Glomerular visceral epithelial cell (primary cell): ENCODE data around the gene GEN1.

ENCODE experiments used
- DNase-seq: peaks from one replicate; pipeline ENCODE4 v3.0.0-alpha.2; 2016; ENCODE audit errors: extremely low spot score

Gene GEN1

GRCh38 chr2:17754773-17755425 lies 961 bp downstream of the GEN1 start:
- DNase-seq = peak; percentile 4

- DNase-seq = peak; percentile 38
Measured at GRCh38 chr2:17756668-17757067, 2.7 kb downstream of the GEN1 start.

GRCh38 chr2:17757321-17757720 lies 3.4 kb downstream of the GEN1 start:
- DNase-seq = peak; percentile 62

GRCh38 chr2:17758118-17758517 lies 4.2 kb downstream of the GEN1 start:
- DNase-seq = no peak

GRCh38 chr2:17759805-17760204 lies 5.9 kb downstream of the GEN1 start:
- no peak for DNase-seq

GRCh38 chr2:17762451-17762850 lies 8.5 kb downstream of the GEN1 start:
- no peak for DNase-seq

- DNase-seq = no peak
Measured at GRCh38 chr2:17763641-17764333, 9.8 kb downstream of the GEN1 start.

- peak; percentile 26 for DNase-seq
Measured at GRCh38 chr2:17765398-17765797, 11.5 kb downstream of the GEN1 start.

- DNase-seq = no peak
Measured at GRCh38 chr2:17768894-17769293, 15.0 kb downstream of the GEN1 start.

- DNase-seq = no peak
Measured at GRCh38 chr2:17771956-17772355, 18.0 kb downstream of the GEN1 start.

- DNase-seq = no peak
Measured at GRCh38 chr2:17772532-17772931, 18.6 kb downstream of the GEN1 start.

- DNase-seq = peak; percentile 69
Measured at GRCh38 chr2:17780546-17780945, 26.6 kb downstream of the GEN1 start.

- DNase-seq = no peak
Measured at GRCh38 chr2:17781482-17781881, 27.5 kb downstream of the GEN1 start.

- DNase-seq = no peak
Measured at GRCh38 chr2:17786727-17787126, 32.8 kb downstream of the GEN1 start.

GRCh38 chr2:17788773-17789172 lies 34.8 kb downstream of the GEN1 start:
- no peak for DNase-seq

GRCh38 chr2:17790536-17790935 lies 36.6 kb downstream of the GEN1 start:
- DNase-seq = no peak

GRCh38 chr2:17791121-17791816 lies 37.3 kb downstream of the GEN1 start:
- no peak for DNase-seq

GRCh38 chr2:17791817-17792130 lies 37.8 kb downstream of the GEN1 start:
- DNase-seq = no peak

- no peak for DNase-seq
Measured at GRCh38 chr2:17792515-17792914, 38.6 kb downstream of the GEN1 start.

- DNase-seq = no peak
Measured at GRCh38 chr2:17793296-17793695, 39.4 kb downstream of the GEN1 start.

- DNase-seq = no peak
Measured at GRCh38 chr2:17793803-17794354, 39.9 kb downstream of the GEN1 start.

- no peak for DNase-seq
Measured at GRCh38 chr2:17795309-17795708, 41.4 kb downstream of the GEN1 start.

GRCh38 chr2:17798338-17798737 lies 44.4 kb downstream of the GEN1 start:
- DNase-seq = no peak
